Middle frontal gyrus (tissue), 1 donor: Measurements from ENCODE around the gene SLBP.

Experiments used
- DNase-seq: peaks from one replicate; pipeline ENCODE4 v3.0.0-alpha.2; 2015; ENCODE audit warnings: low spot score; ENCODE audit errors: extremely low spot score

The SLBP gene

DNA sequence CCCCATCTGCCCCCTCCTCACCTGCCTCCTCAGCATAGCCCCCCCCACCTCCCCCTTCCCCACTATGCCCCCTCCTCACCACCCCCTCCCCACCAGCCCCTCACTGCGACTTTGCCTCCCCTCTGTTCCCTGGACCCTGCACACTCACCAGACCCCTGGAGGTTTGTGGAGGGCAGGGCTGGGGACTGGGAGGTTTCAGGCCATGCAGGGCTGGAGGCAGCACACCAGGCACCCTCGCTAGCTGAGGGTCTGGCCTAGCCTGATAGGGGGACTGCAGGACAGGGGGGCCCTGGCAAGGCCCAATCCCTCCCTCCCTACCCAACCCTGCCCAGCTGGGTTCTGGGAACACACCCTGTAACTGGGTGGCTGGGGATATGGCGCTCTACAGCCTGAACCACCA lies 37.3 kb upstream of the SLBP start:
- no peak for DNase-seq

DNA sequence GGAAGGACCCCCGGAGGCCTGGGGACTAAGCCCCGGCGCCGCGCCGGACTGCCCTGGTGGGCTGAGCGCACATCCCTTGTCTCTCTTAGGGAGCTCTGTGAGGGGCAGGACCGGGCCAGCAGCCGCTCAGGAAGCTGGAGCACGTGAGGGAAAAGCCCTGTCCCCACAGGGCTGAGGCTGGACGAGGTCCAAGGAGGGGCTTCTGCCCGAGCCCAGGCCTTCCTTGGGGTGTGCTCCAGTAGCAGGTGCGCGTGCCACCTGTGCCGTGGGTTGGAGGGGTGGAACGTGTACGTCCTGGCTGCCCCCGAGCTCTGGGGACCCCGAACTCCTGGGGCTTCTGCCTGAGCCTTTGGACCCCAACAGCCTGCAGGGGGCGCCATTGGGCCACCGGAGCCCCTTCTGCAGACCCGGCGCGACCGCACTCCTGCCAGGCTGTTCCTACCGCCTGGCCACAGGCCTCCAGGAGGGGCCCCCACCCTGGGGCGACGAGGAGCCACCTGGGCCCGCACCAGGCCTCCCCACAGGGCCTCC lies 36.4 kb upstream of the SLBP start:
- no peak for DNase-seq

GRCh38 chr4:1747603-1747967 lies 35.5 kb upstream of the SLBP start:
- DNase-seq: no peak

- no peak for DNase-seq
Measured at GRCh38 chr4:1746919-1747602, 34.9 kb upstream of the SLBP start.

- no peak for DNase-seq
Measured at GRCh38 chr4:1746265-1746691, 34.2 kb upstream of the SLBP start.

GRCh38 chr4:1745697-1746096 lies 33.6 kb upstream of the SLBP start:
- no peak for DNase-seq

DNA sequence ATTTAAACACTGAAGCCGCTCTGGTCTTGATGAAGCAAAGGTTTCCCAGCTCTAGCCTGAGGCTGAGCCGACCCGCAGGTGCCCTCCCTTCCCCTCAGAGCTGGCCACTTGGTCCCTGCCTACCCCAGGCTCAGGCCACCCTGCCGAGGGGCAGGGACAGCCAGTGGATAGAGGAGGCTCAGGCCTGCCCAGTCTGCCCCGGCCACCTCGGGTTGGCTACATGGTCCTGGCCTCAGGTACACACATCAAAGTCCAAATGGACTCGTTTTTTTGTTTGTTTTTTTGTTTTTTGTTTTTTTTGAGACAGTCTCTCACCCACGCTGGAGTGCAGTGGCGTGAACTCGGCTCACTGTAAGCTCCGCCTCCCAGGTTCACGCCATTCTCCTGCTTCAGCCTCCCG lies 33.0 kb upstream of the SLBP start:
- no peak for DNase-seq

GRCh38 chr4:1744552-1744951 lies 32.4 kb upstream of the SLBP start:
- DNase-seq: no peak

- no peak for DNase-seq
Measured at GRCh38 chr4:1743975-1744374, 31.9 kb upstream of the SLBP start.

- no peak for DNase-seq
Measured at GRCh38 chr4:1743551-1743950, 31.4 kb upstream of the SLBP start.

- DNase-seq: no peak
Measured at GRCh38 chr4:1741208-1741607, 29.1 kb upstream of the SLBP start.

DNA sequence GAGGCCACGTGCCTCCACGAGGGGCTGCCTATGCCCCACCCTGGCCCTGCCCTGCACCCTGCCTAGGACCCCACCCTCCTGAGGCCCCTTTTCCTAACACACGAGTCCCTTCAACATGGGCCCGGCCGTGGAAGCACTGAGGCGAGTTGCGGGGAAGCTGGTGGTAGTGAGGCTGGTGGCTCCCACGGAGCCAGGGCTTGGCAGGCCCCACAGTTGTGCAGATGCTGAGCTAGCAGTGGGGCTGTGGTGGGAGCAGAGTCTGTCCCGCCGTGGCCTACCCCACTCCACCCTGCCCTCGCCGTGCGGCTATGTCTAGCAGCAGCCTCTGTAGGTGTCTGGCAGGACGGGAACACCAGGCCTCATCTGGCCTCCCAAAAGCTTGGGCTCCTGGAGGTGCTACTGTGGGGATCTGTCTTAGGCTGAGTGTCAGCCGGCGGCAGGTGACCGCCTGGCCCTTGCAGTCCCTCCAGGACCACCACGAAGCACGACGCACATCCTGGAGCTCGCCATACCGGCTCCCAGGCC lies 28.0 kb upstream of the SLBP start:
- no peak for DNase-seq

DNA sequence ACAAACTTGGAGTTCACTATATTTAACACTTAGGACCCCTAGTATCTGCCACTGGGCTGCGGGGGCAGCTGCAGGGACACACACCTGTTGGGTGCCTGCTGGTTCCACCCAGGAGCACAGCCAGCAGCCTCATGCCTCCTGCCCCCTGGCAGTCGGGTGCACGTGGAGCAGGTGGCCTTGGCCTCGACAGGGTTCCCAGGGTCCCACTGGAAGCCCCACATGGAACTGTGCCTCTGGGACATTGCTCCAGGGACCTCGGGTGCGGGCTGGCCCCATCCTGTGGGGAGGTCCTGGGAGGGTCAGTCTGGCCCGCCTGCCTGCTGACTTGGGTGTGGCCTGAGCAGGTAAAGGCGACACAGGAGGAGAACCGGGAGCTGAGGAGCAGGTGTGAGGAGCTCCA lies 27.2 kb upstream of the SLBP start:
- DNase-seq: no peak

DNA sequence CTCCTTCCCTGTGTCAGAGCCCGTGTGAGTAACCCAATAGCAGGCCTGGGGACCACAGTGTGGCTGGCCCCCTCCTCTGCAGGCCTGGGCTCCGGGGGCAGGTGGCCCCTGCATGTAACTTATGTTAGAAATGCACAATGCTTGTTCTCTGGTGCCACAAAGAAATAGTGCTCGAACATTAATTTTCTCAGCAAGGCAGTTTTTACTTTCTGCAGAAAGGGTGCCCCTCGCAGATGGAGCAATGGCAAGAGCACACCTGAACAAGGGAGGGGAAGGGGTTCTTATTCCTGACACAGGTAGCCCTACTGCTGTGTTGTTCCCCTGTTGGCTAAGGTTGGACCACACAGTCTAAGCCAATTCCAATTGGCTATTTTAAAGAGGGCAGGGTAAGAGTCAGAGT lies 26.3 kb upstream of the SLBP start:
- no peak for DNase-seq

DNA sequence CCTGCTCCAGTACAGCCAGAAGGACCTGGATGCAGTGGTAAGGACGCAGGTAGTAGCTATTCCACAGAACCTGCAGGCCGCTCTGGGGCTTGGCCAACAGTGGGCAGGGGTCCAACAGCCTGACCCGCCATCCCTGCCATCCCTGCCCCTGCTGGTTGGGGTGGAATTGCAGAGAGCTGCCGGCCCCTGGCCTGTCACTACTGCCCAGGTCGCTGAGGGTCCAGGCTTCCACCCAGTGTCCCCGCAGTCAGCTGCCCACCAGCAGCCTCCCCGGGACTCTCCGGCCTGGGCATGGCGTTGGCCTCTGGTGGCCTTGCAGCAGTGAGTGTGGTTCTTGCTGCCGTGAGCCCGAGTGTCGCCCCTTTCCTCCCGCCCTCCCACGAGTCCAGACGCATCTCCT lies 25.5 kb upstream of the SLBP start:
- DNase-seq: no peak

- DNase-seq: no peak
Measured at GRCh38 chr4:1736812-1737211, 24.7 kb upstream of the SLBP start.

DNA sequence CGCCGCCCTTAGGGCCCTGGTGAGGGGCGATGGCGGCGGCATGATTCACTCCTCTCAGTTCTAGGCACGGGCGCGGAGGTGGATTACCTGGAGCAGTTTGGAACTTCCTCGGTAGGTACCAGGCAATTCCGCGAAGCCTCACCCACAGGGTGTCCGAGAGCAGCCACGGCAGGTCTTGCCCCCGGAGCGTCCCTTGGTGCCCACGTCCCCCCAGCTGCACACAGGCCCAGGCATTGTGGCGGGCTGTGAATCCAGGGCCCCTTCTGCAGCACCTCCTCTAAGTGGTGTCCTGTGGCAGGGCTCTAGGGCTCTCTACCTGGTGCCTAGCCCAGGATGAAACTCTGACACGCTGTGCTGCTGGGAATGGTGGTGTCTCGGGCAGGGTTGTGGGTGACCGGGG lies 23.1 kb upstream of the SLBP start:
- DNase-seq: no peak

DNA sequence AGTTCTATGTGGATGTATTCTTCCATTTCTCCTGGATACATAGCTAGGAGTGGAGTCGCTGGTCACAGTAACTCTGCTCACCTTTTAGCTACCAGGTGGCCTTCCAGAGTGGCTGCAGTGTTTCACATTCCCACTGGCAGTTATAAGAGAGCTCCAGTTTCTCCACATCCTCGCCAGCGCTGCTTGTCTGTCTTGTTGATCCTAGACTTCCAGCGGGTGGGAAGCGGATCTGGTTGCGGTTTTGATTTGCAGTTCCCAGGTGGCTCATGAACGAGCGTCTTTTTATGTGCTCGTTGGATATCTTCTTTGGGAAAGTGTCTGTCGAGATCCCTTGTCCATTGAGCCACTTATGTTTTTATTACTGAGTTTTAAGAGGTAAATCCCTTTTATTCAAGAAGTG lies 20.8 kb upstream of the SLBP start:
- DNase-seq: no peak

- DNase-seq: no peak
Measured at GRCh38 chr4:1731180-1731579, 19.1 kb upstream of the SLBP start.

- no peak for DNase-seq
Measured at GRCh38 chr4:1730532-1731135, 18.5 kb upstream of the SLBP start.

- no peak for DNase-seq
Measured at GRCh38 chr4:1728061-1728980, 16.2 kb upstream of the SLBP start.
